NCI-H1092 (cell line): Measurements from ENCODE around the gene SORD.
"Not testable (repeated sequence)": the region's sequence is repeated elsewhere in the genome, so short reads cannot be mapped to it uniquely, and the experiment has no call there.

Experiments
- DNase-seq: peaks from one replicate; lab custom pipeline; 2025; lab: John Stamatoyannopoulos, UW

Gene SORD

DNA sequence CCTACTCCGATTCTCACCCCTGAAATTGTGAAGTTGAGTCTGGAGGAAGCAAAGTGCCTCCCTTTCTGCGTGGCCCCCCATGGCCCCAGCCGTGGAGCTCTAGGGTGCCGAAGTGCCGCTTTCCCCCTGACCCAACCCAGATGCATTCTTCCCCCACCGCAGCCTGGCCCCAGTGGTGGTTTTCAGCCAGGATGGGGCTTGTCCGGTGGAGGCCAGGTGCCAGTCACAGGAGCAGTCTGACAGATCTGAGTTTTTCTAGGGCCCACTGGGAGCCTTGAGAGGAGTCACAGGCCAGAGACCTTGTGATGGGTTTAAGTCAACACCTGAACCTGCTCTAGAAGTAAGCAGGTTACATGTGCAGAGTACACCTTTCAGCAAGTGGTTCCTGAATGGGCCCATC, 39.3 kb downstream of the SORD start:
- not testable (repeated sequence) for DNase-seq

DNA sequence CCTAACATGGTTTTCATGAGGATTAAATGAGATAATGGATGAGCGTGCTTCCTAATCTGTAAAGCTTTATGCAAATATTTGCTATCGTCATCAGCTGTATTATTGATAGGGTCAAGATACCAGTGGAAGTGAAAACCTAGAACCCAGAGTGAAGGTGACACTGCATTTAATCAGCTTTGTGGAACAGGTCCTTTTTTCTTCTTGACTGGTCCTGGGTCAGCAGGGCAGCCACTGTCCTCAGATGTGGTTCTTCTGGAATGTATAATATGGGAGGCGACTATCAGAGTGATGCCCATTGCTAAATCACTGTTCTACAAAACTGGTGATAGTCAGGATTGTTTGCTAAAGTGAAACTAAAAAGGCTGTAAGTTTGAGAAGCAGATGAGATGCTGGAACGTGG, 41.4 kb downstream of the SORD start:
- DNase-seq = no peak

GRCh38 chr15:45069942-45070360, 47.0 kb downstream of the SORD start:
- DNase-seq = not testable (repeated sequence)

GRCh38 chr15:45073602-45074001, 50.6 kb downstream of the SORD start:
- not testable (repeated sequence) for DNase-seq

DNA sequence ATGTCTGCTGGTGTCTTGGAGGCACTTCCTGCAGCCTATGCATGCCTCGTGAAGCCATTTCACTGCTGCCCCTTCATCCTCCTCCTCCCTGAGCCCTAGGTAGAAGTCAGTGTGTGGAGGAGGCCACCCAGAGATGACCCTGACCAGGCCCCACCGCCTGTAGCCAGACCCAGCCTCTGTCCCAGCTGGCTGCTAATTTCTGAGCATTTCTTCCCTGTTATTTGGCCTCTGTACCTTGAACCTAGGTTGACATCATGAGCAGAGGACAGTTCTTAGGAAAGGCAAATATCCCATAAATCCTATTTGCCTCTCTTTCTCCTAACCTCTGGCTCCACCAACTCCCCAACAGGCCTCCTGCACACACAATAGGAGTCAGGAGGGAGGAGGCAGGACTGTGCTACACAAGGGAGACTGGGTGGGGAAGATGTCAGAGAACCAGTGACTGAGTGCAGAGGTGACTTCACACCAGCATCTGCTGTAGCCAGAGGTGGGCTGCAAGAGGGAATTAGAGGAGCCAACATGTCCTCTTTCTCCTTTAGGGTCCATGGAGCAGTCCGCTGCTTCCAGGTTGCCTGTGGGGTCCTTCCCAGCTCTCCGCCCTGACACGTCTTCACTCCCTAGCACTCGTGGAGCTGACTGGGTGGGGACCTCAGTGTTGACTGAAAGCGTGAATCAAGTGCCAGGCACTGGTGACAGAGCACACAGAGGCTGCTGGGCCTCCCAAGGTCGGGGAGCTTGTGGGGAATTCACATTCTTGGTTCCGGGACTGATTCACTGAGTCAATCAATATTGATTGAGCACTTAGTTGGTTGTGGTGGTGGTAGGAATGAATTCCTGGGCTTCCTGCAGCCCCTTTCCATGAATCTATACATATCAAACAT, 52.7 kb downstream of the SORD start:
- not testable (repeated sequence) for DNase-seq

GRCh38 chr15:45077391-45077790, 54.4 kb downstream of the SORD start:
- DNase-seq = not testable (repeated sequence)

- not testable (repeated sequence) for DNase-seq
Observed at GRCh38 chr15:45079201-45079600, 56.2 kb downstream of the SORD start.

DNA sequence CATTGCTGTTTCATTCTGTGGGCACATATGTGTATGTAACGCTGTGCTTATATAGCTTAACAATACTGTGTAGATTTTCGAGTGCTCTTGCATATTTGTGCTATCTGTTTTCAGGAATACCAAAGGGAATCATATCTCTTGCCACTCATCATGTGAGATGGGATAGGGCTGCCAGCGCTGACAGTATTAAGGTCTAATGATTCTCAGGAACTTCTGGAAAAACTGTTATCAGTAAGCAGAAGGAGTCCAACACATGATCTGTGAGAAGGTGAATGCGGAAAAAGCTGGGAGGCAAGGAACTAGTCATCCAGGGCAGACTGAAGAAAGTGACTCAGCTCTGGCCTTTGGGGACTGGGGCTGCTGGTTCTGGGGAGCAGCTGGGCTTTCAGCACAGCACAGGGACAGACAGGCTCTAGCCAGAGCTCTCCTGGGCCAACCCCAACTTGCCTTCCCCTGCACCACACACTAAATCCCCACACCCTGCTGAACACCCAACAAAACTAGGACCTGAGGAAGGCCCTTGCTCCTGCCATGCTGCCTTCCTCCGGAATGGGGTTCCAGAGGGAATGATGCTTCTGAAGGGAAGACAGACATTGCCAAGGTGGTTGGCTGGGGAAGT, 56.7 kb downstream of the SORD start:
- not testable (repeated sequence) for DNase-seq

- DNase-seq = not testable (repeated sequence)
Observed at GRCh38 chr15:45080593-45080992, 57.6 kb downstream of the SORD start.

GRCh38 chr15:45082412-45082811, 59.4 kb downstream of the SORD start:
- not testable (repeated sequence) for DNase-seq

DNA sequence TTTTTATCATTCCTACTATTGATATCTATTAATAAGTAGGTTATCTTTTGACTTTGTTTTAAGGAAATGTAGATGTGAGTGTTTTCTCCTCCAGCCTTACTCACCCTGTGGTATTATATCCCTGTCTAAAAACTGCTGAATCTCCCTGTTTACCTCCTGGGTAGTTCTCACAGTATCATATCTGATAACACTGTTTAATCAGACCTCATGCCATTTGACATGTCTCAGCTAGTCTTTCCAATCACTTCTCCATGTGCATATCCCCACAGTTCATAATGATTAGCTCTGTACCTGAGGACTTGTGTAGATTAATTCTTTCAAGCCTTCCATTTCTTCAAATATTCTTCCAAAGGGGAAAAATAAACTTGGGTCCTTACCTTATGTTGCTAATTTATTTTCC, 60.2 kb downstream of the SORD start:
- no peak for DNase-seq

GRCh38 chr15:45084163-45084562, 61.2 kb downstream of the SORD start:
- DNase-seq = no peak

DNA sequence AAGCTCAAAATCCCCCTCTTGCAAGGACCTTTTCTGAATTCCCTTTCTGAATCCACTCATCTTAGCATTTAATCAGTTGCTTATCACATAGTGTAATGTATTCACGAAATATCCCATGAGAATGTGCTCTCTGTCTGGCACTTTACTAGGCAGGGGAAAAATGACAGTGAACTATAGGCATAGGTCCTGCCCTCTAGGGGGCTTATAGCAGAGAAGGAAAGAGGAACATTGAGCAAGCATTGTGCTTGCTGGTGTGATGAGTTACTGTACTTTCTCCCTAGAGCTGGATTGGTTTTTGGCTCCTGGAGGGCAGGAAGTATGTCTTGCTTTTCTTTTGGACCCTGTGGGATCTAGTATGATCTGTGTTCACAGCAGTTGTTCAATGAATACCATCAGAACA, 64.5 kb downstream of the SORD start:
- DNase-seq = no peak

- no peak for DNase-seq
Observed at GRCh38 chr15:45088801-45089711, 66.1 kb downstream of the SORD start.

DNA sequence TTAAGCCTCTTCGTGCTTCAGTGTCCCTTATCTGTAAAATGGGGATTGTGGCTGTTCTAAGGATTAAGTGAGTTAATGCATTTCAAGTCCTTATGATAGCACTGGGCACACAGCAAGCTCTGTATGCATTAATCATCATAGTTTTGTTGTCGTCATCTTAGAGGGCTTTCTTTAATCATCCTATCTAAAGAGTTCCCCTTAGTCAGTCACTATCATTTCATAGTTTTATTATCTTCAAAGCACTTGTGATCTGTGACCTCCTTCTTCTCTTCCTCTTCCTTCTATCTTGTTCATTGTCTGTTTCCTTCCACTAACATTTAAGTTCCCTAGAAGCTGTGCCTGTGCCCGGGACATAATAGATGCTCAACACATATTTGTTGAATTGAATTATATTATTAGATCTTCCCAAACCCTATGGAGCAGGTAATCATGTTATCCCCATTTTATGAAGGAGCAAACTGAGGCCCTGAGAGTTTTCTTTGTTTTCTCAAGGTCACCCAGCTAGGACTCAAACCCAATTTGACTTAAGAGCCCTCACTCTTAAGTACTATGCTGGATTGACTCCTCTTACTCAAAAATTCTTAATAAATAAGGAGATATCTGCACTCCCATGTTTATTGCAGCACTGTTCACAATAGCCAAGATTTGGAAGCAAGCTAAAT, 66.8 kb downstream of the SORD start:
- DNase-seq = no peak

- DNase-seq = no peak
Observed at GRCh38 chr15:45091161-45091560, 68.2 kb downstream of the SORD start.

DNA sequence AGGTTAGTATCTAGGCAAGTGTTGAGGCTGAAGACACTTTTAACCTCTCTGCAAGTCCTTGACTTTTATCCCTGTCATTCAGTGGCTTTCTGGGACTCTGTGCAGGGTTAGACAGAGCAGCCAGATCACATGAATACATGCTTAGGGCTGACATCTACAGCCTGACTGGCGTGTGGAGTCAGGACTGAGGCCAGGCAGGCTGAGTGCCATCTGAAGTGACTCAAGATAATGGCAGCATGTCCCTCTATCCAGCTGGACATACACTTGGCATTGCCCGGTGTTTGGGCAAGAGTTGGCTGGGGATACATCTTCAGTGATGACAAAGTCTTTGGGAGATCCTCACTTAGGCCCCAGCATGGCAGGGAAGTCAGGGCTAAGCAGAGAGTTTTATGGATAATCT, 68.6 kb downstream of the SORD start:
- DNase-seq = no peak

GRCh38 chr15:45093013-45093412, 70.0 kb downstream of the SORD start:
- no peak for DNase-seq

GRCh38 chr15:45093622-45094357, 70.8 kb downstream of the SORD start:
- no peak for DNase-seq

DNA sequence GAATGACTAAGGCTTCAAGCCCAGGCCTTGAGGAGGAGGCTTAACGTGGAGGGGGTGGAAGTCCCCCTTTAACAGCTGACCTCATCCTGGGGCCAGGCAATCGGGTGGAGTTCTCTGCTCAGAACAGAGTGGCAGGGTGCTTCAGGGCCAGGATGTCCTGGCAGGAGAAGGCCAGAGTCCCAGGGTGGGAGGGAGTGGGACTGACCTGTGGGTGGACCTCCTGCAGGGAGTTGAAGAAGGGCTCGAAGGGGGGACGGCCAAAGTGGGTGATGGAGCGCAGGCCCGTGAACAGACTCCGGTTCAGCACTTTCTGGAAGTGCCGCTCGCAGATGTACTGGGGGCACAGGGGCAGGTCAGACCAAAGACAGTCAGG, 71.3 kb downstream of the SORD start:
- DNase-seq = no peak

GRCh38 chr15:45095661-45096060, 72.7 kb downstream of the SORD start:
- DNase-seq = no peak
